GM12878 (cell line): ENCODE measurements around the gene MACROD2.

ENCODE experiments used
- CTCF ChIP-seq, 3 experiments: IDR thresholded peaks in 2 of 3; conservative IDR thresholded peaks in 1 of 3; 2 replicates each; pipeline ENCODE4 v1.5.1; 2011; ENCODE audit warnings: low read depth in 3 of 3, low read length in 3 of 3, mild to moderate bottlenecking in 3 of 3, control low read depth in 2 of 3, moderate library complexity in 2 of 3, inconsistent platforms in 1 of 3, mixed read lengths in 1 of 3; ENCODE audit not compliant: control insufficient read depth in 2 of 3, insufficient read depth in 1 of 3; ENCODE audit errors: extremely low read depth in 1 of 3
- ESRRA ChIP-seq: IDR thresholded peaks from 2 replicates; pipeline ENCODE4 v1.6.1; 2012; ENCODE audit warnings: mild to moderate bottlenecking, low read length, improper control_type of control experiment
- KDM1A ChIP-seq: fragments of 200-600 bp; sonication (generic); IDR thresholded peaks from 2 replicates; pipeline ENCODE4 v1.6.1; 2016; ENCODE audit warnings: borderline replicate concordance
- POLR2A ChIP-seq: IDR thresholded peaks from 2 replicates; pipeline ENCODE4 v1.6.1; 2011; ENCODE audit warnings: low read depth, mild to moderate bottlenecking, low read length
- RAD51 ChIP-seq: fragments of 450-650 bp; IDR thresholded peaks from 2 replicates; pipeline ENCODE4 v1.6.1; 2016; ENCODE audit warnings: moderate library complexity, mild to moderate bottlenecking, inconsistent platforms
- USF2 ChIP-seq: IDR thresholded peaks from 2 replicates; pipeline ENCODE4 v1.6.1; 2011; ENCODE audit warnings: low read depth, low read length, improper control_type of control experiment, borderline replicate concordance
- TF ChIP-seq, protein P1 (sequence below): IDR thresholded peaks from 2 replicates; pipeline ENCODE4 v1.6.1; 2011; ENCODE audit warnings: borderline replicate concordance, low read depth, mild to moderate bottlenecking, moderate library complexity, mixed read lengths, low read length; ENCODE audit not compliant: insufficient read depth; ENCODE audit errors: extremely low read length

GRCh38 chr20:15676815-15677214 lies 1681.5 kb downstream of the MACROD2 start:
- TF ChIP-seq POLR2A (no peak), CTCF (IDR thresholded peaks at IDR 0.05 in 2 of 3, conservative IDR thresholded peaks at IDR 0.05 in 1 of 3; ENCODE audit: control insufficient read depth in 2 of 3, extremely low read depth in 1 of 3, insufficient read depth in 1 of 3, low read depth in 3 of 3, low read length in 3 of 3) (no peak), ESRRA (no peak), KDM1A (no peak), RAD51 (no peak), USF2 (no peak)
- TF ChIP-seq, protein P1, sequence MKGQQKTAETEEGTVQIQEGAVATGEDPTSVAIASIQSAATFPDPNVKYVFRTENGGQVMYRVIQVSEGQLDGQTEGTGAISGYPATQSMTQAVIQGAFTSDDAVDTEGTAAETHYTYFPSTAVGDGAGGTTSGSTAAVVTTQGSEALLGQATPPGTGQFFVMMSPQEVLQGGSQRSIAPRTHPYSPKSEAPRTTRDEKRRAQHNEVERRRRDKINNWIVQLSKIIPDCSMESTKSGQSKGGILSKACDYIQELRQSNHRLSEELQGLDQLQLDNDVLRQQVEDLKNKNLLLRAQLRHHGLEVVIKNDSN: no peak
